Measurements from ENCODE around the gene FXYD5. TPM values are rescaled to one million over a fixed set of nuclear protein-coding genes. Genes with fewer than 3 reads are reported as not detected.
"Not testable (repeated sequence)": the region's sequence is repeated elsewhere in the genome, so short reads cannot be mapped to it uniquely, and the experiment has no call there.

Gene FXYD5
- total RNA-seq, 1 donor from 2014 or later = 12.4 TPM

DNA sequence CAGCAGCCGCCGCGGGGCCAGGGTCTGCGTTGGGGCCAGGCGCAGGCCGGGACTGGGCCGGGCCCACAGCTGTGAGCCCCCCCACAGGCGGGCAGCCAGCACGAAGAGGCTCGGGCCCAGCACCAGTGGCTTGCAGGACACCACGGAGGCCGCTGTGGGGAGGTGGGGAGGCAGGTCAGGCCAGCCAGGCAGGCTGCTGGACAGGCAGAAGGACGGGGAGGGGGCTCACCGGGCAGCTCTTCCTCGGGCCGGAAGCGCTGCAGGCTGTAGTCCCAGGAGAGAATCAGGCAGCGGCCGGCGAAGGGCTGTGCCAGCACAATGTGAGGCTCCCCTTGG, 27.9 kb upstream of the FXYD5 start:
- TF ChIP-seq, protein P1, sequence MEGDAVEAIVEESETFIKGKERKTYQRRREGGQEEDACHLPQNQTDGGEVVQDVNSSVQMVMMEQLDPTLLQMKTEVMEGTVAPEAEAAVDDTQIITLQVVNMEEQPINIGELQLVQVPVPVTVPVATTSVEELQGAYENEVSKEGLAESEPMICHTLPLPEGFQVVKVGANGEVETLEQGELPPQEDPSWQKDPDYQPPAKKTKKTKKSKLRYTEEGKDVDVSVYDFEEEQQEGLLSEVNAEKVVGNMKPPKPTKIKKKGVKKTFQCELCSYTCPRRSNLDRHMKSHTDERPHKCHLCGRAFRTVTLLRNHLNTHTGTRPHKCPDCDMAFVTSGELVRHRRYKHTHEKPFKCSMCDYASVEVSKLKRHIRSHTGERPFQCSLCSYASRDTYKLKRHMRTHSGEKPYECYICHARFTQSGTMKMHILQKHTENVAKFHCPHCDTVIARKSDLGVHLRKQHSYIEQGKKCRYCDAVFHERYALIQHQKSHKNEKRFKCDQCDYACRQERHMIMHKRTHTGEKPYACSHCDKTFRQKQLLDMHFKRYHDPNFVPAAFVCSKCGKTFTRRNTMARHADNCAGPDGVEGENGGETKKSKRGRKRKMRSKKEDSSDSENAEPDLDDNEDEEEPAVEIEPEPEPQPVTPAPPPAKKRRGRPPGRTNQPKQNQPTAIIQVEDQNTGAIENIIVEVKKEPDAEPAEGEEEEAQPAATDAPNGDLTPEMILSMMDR (IDR thresholded peaks at IDR 0.05; ENCODE audit: insufficient read depth, low read length, severe bottlenecking) = no peak
- no peak for FAIRE-seq
- no peak overlapping the region for H3K4me3 ChIP-seq (ENCODE audit: low read depth, low read length)
- H3K36me3 ChIP-seq (ENCODE audit: control insufficient read depth, insufficient read depth, low read length) = peaks cover 1% of the 10 kb centered on the region
- no peaks in the 10 kb centered on the region for H3K27me3 ChIP-seq (ENCODE audit: control insufficient read depth, insufficient read depth, low read length)
- DNase-seq (ENCODE audit: low read depth) = no peak

DNA sequence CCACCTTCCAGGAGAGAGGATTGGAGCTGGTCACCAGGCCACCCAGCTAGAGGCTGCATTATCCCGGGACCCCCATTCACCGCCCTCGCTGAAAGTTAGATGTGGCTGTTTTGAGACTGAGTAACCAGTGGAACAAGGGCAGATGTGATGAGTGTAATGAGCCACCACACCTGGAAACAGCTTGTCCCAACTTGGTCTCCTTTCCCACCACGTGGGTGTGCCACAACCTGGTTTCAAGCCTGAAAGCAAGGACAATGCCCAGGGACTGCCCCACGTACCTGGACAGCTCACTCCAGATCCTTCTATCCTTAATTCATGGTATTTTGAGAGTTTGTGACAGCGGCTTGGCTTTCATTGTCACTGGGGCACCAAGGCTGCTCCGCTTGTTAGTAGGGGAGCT, 26.7 kb upstream of the FXYD5 start:
- Histone ChIP-seq H3K36me3 (ENCODE audit: control insufficient read depth, insufficient read depth, low read length) (no peaks in the 10 kb centered on the region), H3K4me3 (ENCODE audit: low read depth, low read length) (no peak overlapping the region), H3K27me3 (ENCODE audit: control insufficient read depth, insufficient read depth, low read length) (no peaks in the 10 kb centered on the region)
- TF ChIP-seq, protein P1 (IDR thresholded peaks at IDR 0.05; ENCODE audit: insufficient read depth, low read length, severe bottlenecking) = no peak
- FAIRE-seq (peak; percentile 28), DNase-seq (ENCODE audit: low read depth) (peak; percentile 80)

DNA sequence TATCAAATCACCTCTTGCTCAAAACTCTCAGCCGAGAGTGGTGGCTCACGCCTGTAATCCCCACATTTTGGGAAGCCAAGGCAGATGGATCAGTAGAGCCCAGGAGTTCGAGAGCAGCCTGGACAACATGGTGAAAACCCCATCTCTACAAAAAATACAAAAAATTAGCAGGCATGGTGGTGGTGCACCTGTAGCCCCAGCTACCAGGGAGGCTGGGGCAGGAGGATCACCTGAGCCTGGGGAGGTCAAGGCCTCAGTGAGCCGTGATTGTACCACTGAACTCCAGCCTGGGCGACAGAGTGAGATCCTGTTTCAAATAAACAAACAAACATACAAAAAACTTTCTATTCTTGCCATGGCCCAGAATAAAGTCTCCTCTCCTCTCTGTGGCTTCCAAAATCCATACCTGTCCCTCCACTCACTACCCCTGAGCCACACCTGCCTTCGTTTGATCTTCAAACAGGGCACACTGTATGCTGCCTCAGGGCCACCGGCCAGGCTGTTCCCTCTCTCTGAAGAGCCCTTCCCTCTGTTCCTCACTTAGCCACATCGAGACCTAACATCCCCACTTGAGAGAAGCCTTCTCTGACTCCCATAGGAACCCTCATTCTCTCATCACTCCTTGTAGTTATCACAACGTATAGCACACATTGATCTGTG, 26.0 kb upstream of the FXYD5 start:
- H3K36me3 ChIP-seq (ENCODE audit: control insufficient read depth, insufficient read depth, low read length) = no peaks in the 10 kb centered on the region
- no peak for FAIRE-seq
- no peak for DNase-seq (ENCODE audit: low read depth)
- no peaks in the 10 kb centered on the region for H3K27me3 ChIP-seq (ENCODE audit: control insufficient read depth, insufficient read depth, low read length)
- H3K4me3 ChIP-seq (ENCODE audit: low read depth, low read length) = no peak overlapping the region
- TF ChIP-seq, protein P1 (IDR thresholded peaks at IDR 0.05; ENCODE audit: insufficient read depth, low read length, severe bottlenecking) = no peak

DNA sequence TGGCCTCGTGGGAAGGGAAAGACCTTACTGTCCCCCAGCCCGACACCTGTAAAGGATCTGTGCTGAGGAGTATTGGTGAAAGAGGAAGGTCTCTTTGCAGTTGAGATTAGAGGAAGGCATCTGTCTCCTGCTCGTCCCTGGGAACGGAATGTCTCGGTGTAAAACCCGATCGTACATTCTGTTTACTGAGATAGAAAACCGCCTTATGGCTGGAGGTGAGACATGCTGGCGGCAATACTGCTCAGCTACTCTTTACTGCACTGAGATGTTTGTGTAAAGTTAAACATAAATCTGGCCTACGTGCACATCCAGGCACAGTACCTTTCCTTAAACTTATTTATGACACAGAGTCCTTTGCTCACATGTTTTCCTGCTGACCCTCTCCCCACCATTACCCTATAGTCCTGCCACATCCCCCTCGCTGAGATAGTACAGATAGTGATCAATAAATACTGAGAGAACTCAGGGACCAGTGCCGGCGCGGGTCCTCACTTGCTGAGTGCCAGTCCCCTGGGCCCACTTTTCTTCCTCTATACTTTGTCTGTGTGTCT, 24.7 kb upstream of the FXYD5 start:
- not testable (repeated sequence) for H3K4me3 ChIP-seq (ENCODE audit: low read depth, low read length); H3K27me3 ChIP-seq (ENCODE audit: control insufficient read depth, insufficient read depth, low read length); H3K36me3 ChIP-seq (ENCODE audit: control insufficient read depth, insufficient read depth, low read length); FAIRE-seq; DNase-seq (ENCODE audit: low read depth)

DNA sequence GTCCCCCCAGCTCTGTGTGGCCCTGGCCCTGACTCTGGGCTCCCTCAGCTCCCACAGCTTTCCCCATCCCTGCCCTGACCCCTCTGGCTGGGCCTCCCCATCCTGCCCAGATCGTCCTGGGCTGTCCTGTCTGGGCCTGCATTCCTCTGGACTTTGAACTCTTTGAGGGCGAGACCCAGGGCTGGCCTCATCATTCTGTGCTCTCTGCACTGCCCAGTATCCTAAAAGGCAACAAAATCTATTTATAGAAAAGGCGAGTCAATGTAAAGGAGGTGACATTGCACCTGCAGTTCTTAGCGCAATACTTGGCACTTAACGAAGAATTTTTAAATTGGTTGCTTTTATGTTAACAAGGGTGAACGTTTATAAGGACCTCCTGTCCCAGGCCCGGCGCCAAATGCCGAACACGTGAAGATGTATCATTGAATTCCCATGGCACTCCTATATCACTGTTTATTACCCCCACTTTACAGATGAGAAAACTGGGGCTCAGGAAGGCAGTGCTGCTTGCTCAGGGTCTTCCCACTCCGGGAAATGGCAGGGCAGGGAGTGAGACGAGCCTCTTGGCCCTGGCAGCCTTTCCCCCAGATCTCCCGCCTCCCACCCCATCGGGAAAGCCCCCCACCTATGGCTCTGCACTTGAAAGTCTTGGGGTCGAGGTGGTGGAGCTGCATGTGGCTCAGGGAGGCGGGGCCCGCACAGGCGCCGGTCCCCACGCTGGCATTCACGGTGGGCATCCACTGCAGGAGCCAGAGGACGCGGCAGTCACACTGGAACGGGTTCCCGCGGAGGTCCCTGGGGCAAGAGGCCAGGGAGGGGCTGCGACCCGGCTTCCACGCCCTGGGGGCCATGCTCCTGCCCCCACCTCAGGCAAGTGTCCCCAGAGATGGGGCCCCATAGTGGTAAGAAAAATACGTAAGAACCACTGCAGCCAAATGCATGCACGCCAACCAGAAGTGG, 23.5 kb upstream of the FXYD5 start:
- Histone ChIP-seq H3K27me3 (ENCODE audit: control insufficient read depth, insufficient read depth, low read length) (no peaks in the 10 kb centered on the region), H3K36me3 (ENCODE audit: control insufficient read depth, insufficient read depth, low read length) (no peaks in the 10 kb centered on the region), H3K4me3 (ENCODE audit: low read depth, low read length) (no peak overlapping the region)
- FAIRE-seq = no peak
- TF ChIP-seq, protein P1 (IDR thresholded peaks at IDR 0.05; ENCODE audit: insufficient read depth, low read length, severe bottlenecking) = no peak
- DNase-seq (ENCODE audit: low read depth) = no peak

DNA sequence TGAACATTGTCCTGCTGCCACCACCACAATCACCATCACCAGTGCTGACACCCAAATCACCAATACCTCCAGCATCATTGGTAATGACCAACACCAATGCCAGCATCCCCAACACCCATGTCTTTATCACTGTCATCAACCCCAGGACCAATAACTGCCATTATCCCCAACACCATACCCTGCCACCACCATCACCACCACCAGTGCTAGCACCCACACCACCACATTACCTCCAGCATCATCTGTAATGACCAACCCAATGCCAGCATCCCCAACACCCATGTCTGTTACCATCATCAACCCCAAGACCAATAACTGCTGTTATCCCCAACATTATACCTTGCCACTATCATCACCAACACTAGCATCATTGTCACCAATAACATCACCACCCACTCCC, 22.3 kb upstream of the FXYD5 start:
- FAIRE-seq (peak; percentile 60), DNase-seq (ENCODE audit: low read depth) (no peak)
- TF ChIP-seq, protein P1 (IDR thresholded peaks at IDR 0.05; ENCODE audit: insufficient read depth, low read length, severe bottlenecking) = no peak
- no peaks in the 10 kb centered on the region for H3K36me3 ChIP-seq (ENCODE audit: control insufficient read depth, insufficient read depth, low read length)
- no peaks in the 10 kb centered on the region for H3K27me3 ChIP-seq (ENCODE audit: control insufficient read depth, insufficient read depth, low read length)
- no peak overlapping the region for H3K4me3 ChIP-seq (ENCODE audit: low read depth, low read length)

All from bronchial epithelial cell (primary cell).